ENCODE results near the gene THYN1. TPM values are rescaled to one million over a fixed set of nuclear protein-coding genes. Genes with fewer than 3 reads are reported as not detected.
A peak's percentile ranks its signal among the peaks of the same experiment; 100 is the strongest.

Gene THYN1
- total and polyA plus RNA-seq, 2 of the 13 experiments (the other 11 are each of a cell fraction or from before 2014, with no cell fraction given): 36.1 to 87.6 TPM

DNA sequence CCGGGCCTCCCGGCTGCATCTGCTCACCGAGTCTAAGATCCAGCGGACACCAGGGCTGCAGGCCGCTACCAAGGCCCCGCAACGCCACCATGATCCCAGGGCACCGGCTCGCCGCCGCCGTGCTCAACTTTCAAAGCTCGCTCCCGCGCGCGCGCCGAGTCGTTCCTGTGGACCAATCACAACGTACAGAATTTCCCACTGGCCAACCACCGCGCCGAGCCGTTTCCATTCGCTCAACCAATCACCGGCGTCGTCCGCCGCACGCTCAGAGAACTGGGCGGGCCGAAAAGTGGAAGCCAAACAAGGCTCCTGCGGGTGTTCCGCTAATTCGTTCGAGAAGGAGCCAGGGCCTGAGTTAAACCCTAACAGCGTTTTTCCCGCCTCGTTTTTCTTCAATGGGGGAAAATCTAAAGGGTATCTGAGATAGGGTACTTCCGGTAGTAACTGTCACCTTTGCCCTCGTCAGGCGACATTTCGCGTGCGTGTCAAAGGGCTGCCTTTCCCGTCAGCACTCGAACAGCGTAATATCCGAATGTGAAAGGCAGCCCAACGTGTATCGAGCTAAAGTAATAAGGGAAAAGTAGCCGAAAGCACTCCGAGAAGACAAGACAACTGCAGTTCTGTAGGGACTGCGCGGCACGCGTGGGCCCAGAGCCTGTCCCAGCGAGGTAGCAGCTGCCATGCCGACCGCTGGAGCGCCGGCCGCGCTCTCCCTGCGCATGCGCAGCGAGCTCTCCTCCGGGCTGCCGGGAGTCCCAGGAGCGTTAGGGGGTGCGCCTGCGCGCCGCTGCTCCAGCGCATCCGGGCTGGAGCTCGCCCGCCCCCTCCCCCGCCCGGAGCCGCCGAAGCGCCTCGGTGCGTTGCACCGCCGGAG lies 29.1 kb downstream of the THYN1 start, which contains the start of the genes NCAPD3 and VPS26B (continued):
- no peak for TF ChIP-seq SOX6 (IDR thresholded peaks at IDR 0.05)
- TF ChIP-seq SOX6 (CRISPR knock-in tag; IDR thresholded peaks at IDR 0.05): peak; percentile 76
- TF ChIP-seq ZBTB38 (CRISPR knock-in tag; IDR thresholded peaks at IDR 0.05): no peak
- no peak for TF ChIP-seq NCOA1 (CRISPR knock-in tag; IDR thresholded peaks at IDR 0.05)
- TF ChIP-seq, protein P1, sequence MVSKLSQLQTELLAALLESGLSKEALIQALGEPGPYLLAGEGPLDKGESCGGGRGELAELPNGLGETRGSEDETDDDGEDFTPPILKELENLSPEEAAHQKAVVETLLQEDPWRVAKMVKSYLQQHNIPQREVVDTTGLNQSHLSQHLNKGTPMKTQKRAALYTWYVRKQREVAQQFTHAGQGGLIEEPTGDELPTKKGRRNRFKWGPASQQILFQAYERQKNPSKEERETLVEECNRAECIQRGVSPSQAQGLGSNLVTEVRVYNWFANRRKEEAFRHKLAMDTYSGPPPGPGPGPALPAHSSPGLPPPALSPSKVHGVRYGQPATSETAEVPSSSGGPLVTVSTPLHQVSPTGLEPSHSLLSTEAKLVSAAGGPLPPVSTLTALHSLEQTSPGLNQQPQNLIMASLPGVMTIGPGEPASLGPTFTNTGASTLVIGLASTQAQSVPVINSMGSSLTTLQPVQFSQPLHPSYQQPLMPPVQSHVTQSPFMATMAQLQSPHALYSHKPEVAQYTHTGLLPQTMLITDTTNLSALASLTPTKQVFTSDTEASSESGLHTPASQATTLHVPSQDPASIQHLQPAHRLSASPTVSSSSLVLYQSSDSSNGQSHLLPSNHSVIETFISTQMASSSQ (IDR thresholded peaks at IDR 0.05; ENCODE audit: low read depth): no peak
- TF ChIP-seq, protein P1 (CRISPR knock-in tag; IDR thresholded peaks at IDR 0.05; ENCODE audit: borderline replicate concordance): no peak
- 0 out of 2 replicates have a peak, but pooled peaks have one; percentile 38 for TF ChIP-seq HDAC2 (CRISPR knock-in tag; IDR thresholded peaks at IDR 0.05)
- 0 out of 2 replicates have a peak, but pooled peaks have one; percentile 8 for TF ChIP-seq ZNF281 (CRISPR knock-in tag; IDR thresholded peaks at IDR 0.05; ENCODE audit: borderline replicate concordance)
- TF ChIP-seq ZNF24 (IDR thresholded peaks at IDR 0.05): no peak
- peak; percentile 85; the same call in 1 of the 2 replicates for TF ChIP-seq NRL (CRISPR knock-in tag; IDR thresholded peaks at IDR 0.05; ENCODE audit: borderline replicate concordance)
- TF ChIP-seq, protein P2, sequence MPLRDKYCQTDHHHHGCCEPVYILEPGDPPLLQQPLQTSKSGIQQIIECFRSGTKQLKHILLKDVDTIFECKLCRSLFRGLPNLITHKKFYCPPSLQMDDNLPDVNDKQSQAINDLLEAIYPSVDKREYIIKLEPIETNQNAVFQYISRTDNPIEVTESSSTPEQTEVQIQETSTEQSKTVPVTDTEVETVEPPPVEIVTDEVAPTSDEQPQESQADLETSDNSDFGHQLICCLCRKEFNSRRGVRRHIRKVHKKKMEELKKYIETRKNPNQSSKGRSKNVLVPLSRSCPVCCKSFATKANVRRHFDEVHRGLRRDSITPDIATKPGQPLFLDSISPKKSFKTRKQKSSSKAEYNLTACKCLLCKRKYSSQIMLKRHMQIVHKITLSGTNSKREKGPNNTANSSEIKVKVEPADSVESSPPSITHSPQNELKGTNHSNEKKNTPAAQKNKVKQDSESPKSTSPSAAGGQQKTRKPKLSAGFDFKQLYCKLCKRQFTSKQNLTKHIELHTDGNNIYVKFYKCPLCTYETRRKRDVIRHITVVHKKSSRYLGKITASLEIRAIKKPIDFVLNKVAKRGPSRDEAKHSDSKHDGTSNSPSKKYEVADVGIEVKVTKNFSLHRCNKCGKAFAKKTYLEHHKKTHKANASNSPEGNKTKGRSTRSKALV (CRISPR knock-in tag; IDR thresholded peaks at IDR 0.05): peak; percentile 67; the same call in 1 of the 2 replicates
- TF ChIP-seq GATA4 (IDR thresholded peaks at IDR 0.05; ENCODE audit: borderline replicate concordance, low read depth): peak; percentile 84; the same call in 1 of the 2 replicates
- no peak for TF ChIP-seq ZNF570 (CRISPR knock-in tag; IDR thresholded peaks at IDR 0.05; ENCODE audit: borderline replicate concordance)
- TF ChIP-seq NPAS2 (CRISPR knock-in tag; IDR thresholded peaks at IDR 0.05; ENCODE audit: borderline replicate concordance): no peak
- TF ChIP-seq ZBTB33 (CRISPR knock-in tag; IDR thresholded peaks at IDR 0.05): peak; percentile 34; the same call in 1 of the 2 replicates
- peak; percentile 65; the same call in 1 of the 2 replicates for TF ChIP-seq ZNF33B (CRISPR knock-in tag; IDR thresholded peaks at IDR 0.05)
- TF ChIP-seq SOX5 (CRISPR knock-in tag; IDR thresholded peaks at IDR 0.05; ENCODE audit: borderline replicate concordance): 0 out of 2 replicates have a peak, but pooled peaks have one; percentile 19
- no peak for TF ChIP-seq MBD4 (IDR thresholded peaks at IDR 0.05; ENCODE audit: borderline replicate concordance, low read length)
